HG03066 (cell line): ENCODE data around the gene TXNIP.
"Not testable (repeated sequence)": the region's sequence is repeated elsewhere in the genome, so short reads cannot be mapped to it uniquely, and the experiment has no call there.

Experiments
- ATAC-seq: cut with Tn5 transposase; IDR thresholded peaks from one replicate; pipeline ENCODE4 v1.9.1; 2021; ENCODE audit warnings: low read depth; ENCODE audit not compliant: unreplicated experiment

The TXNIP gene

GRCh38 chr1:145996433-145997015 is at the start of gene TXNIP:
TXNIP (minus strand) TSS chr1:145996579; CDS start chr1:145996266, 313 bp downstream.
- peak; percentile 86 for ATAC-seq

GRCh38 chr1:146039844-146040194 is 43.4 kb upstream of the TXNIP start:
- ATAC-seq: no peak

GRCh38 chr1:146036965-146037646 is 40.7 kb upstream of the TXNIP start:
- no peak for ATAC-seq

- no peak for ATAC-seq
Measured at GRCh38 chr1:146036241-146036964, 40.0 kb upstream of the TXNIP start.

- ATAC-seq: no peak
Measured at GRCh38 chr1:146035048-146035423, 38.7 kb upstream of the TXNIP start.

GRCh38 chr1:146032631-146033219 is 36.3 kb upstream of the TXNIP start:
- ATAC-seq: no peak

GRCh38 chr1:146031476-146031875 is 35.1 kb upstream of the TXNIP start:
- ATAC-seq: no peak

GRCh38 chr1:146029117-146029516 is 32.7 kb upstream of the TXNIP start:
- ATAC-seq: no peak

GRCh38 chr1:146026650-146027049 is 30.3 kb upstream of the TXNIP start:
- ATAC-seq: not testable (repeated sequence)

GRCh38 chr1:146025787-146026495 is 29.6 kb upstream of the TXNIP start:
- not testable (repeated sequence) for ATAC-seq

GRCh38 chr1:146022403-146023127 is 26.2 kb upstream of the TXNIP start:
- ATAC-seq: no peak

GRCh38 chr1:146021622-146022402 is 25.4 kb upstream of the TXNIP start, which contains the start of gene HJV:
HJV (minus strand) TSS chr1:146021735; CDS start chr1:146020231, 1,504 bp downstream.
- no peak for ATAC-seq

- ATAC-seq: no peak
Measured at GRCh38 chr1:146021050-146021445, 24.7 kb upstream of the TXNIP start.

GRCh38 chr1:146020058-146021049 is 24.0 kb upstream of the TXNIP start:
- ATAC-seq: no peak

GRCh38 chr1:146019231-146020057 is 23.1 kb upstream of the TXNIP start:
- no peak for ATAC-seq

GRCh38 chr1:146016891-146017290 is 20.5 kb upstream of the TXNIP start:
- ATAC-seq: no peak

- no peak for ATAC-seq
Measured at GRCh38 chr1:146013559-146013922, 17.2 kb upstream of the TXNIP start.
